IPS-18a (cell line): ENCODE measurements around the gene RNF19B.

ENCODE experiments used
- H3K27ac ChIP-seq: one replicate; pipeline ENCODE4 v1.5.1; 2013; ENCODE audit warnings: low read length
- H3K27me3 ChIP-seq: one replicate; pipeline ENCODE4 v1.6.1; 2013; ENCODE audit warnings: mild to moderate bottlenecking, low read length; ENCODE audit not compliant: control insufficient read depth, insufficient read depth
- H3K36me3 ChIP-seq: one replicate; pipeline ENCODE4 v1.6.1; 2013; ENCODE audit warnings: low read depth, low read length; ENCODE audit not compliant: control insufficient read depth
- H3K4me1 ChIP-seq: one replicate; pipeline ENCODE4 v1.6.1; 2013; ENCODE audit warnings: low read depth, low read length; ENCODE audit not compliant: control insufficient read depth
- H3K4me3 ChIP-seq: one replicate; pipeline ENCODE4 v1.5.1; 2013; ENCODE audit warnings: low read length
- H3K9ac ChIP-seq: one replicate; pipeline ENCODE4 v1.6.1; 2013; ENCODE audit warnings: mild to moderate bottlenecking, low read length, moderate library complexity
- H3K9me3 ChIP-seq: one replicate; pipeline ENCODE4 v1.6.1; 2013; ENCODE audit warnings: low read depth, low read length; ENCODE audit not compliant: control insufficient read depth

The RNF19B gene

GRCh38 chr1:32960819-32961355 lies 3.7 kb downstream of the RNF19B start:
- H3K4me1 ChIP-seq: peaks cover 15% of the 10 kb centered on the region

GRCh38 chr1:32960342-32960741 lies 4.3 kb downstream of the RNF19B start:
- Histone ChIP-seq H3K27me3 (peaks cover 11% of the 10 kb centered on the region), H3K27ac (no peak overlapping the region), H3K9me3 (no peaks in the 10 kb centered on the region), H3K4me1 (peaks cover 13% of the 10 kb centered on the region), H3K4me3 (no peak overlapping the region), H3K9ac (no peak overlapping the region), H3K36me3 (no peaks in the 10 kb centered on the region)

More at GRCh38 chr1:32960819-32961355, 3.7 kb downstream of the RNF19B start:
- Histone ChIP-seq H3K27me3 (peaks cover 11% of the 10 kb centered on the region), H3K36me3 (no peaks in the 10 kb centered on the region), H3K4me3 (no peak overlapping the region), H3K9me3 (no peaks in the 10 kb centered on the region), H3K9ac (no peak overlapping the region), H3K27ac (no peak overlapping the region)

- Histone ChIP-seq H3K27ac (no peak overlapping the region), H3K4me3 (no peak overlapping the region), H3K9me3 (no peaks in the 10 kb centered on the region), H3K36me3 (no peaks in the 10 kb centered on the region), H3K4me1 (peaks cover 8% of the 10 kb centered on the region), H3K9ac (no peak overlapping the region), H3K27me3 (peaks cover 11% of the 10 kb centered on the region)
Observed at GRCh38 chr1:32958827-32959226, 5.8 kb downstream of the RNF19B start.

- H3K9me3 ChIP-seq: no peaks in the 10 kb centered on the region
- H3K27me3 ChIP-seq: no peaks in the 10 kb centered on the region
- H3K27ac ChIP-seq: no peak overlapping the region
- no peak overlapping the region for H3K4me3 ChIP-seq
- H3K36me3 ChIP-seq: no peaks in the 10 kb centered on the region
- H3K4me1 ChIP-seq: no peaks in the 10 kb centered on the region
- H3K9ac ChIP-seq: no peak overlapping the region
Observed at GRCh38 chr1:32957017-32957416, 7.6 kb downstream of the RNF19B start.

- H3K27me3 ChIP-seq: no peaks in the 10 kb centered on the region
- H3K4me1 ChIP-seq: no peaks in the 10 kb centered on the region
- no peaks in the 10 kb centered on the region for H3K9me3 ChIP-seq
- H3K27ac ChIP-seq: no peak overlapping the region
- H3K4me3 ChIP-seq: no peak overlapping the region
- H3K36me3 ChIP-seq: no peaks in the 10 kb centered on the region
- H3K9ac ChIP-seq: no peak overlapping the region
Observed at GRCh38 chr1:32954168-32954567, 10.4 kb downstream of the RNF19B start.

GRCh38 chr1:32953495-32953894 lies 11.1 kb downstream of the RNF19B start:
- Histone ChIP-seq H3K27me3 (no peaks in the 10 kb centered on the region), H3K36me3 (no peaks in the 10 kb centered on the region), H3K27ac (no peak overlapping the region), H3K4me1 (no peaks in the 10 kb centered on the region), H3K9me3 (no peaks in the 10 kb centered on the region), H3K9ac (no peak overlapping the region), H3K4me3 (no peak overlapping the region)

GRCh38 chr1:32949519-32949918 lies 15.1 kb downstream of the RNF19B start:
- Histone ChIP-seq H3K9me3 (no peaks in the 10 kb centered on the region), H3K27me3 (no peaks in the 10 kb centered on the region), H3K9ac (no peak overlapping the region), H3K27ac (no peak overlapping the region), H3K36me3 (peaks cover 15% of the 10 kb centered on the region), H3K4me1 (no peaks in the 10 kb centered on the region), H3K4me3 (no peak overlapping the region)

- no peak overlapping the region for H3K27ac ChIP-seq
- no peak overlapping the region for H3K4me3 ChIP-seq
- no peaks in the 10 kb centered on the region for H3K27me3 ChIP-seq
- H3K4me1 ChIP-seq: no peaks in the 10 kb centered on the region
- H3K36me3 ChIP-seq: peaks cover 20% of the 10 kb centered on the region
- H3K9ac ChIP-seq: no peak overlapping the region
- H3K9me3 ChIP-seq: no peaks in the 10 kb centered on the region
Observed at GRCh38 chr1:32948905-32949304, 15.7 kb downstream of the RNF19B start.

GRCh38 chr1:32948390-32948722 lies 16.3 kb downstream of the RNF19B start:
- Histone ChIP-seq H3K9me3 (no peaks in the 10 kb centered on the region), H3K9ac (no peak overlapping the region), H3K36me3 (peaks cover 25% of the 10 kb centered on the region), H3K27ac (no peak overlapping the region), H3K27me3 (no peaks in the 10 kb centered on the region), H3K4me1 (no peaks in the 10 kb centered on the region), H3K4me3 (no peak overlapping the region)

- no peaks in the 10 kb centered on the region for H3K4me1 ChIP-seq
- H3K27ac ChIP-seq: no peak overlapping the region
- H3K9ac ChIP-seq: no peak overlapping the region
- peaks cover 25% of the 10 kb centered on the region for H3K36me3 ChIP-seq
- no peaks in the 10 kb centered on the region for H3K9me3 ChIP-seq
- H3K4me3 ChIP-seq: no peak overlapping the region
- H3K27me3 ChIP-seq: no peaks in the 10 kb centered on the region
Observed at GRCh38 chr1:32947669-32948389, 16.8 kb downstream of the RNF19B start.

- H3K9ac ChIP-seq: no peak overlapping the region
- H3K27ac ChIP-seq: no peak overlapping the region
- H3K4me3 ChIP-seq: no peak overlapping the region
- H3K4me1 ChIP-seq: no peaks in the 10 kb centered on the region
- no peaks in the 10 kb centered on the region for H3K9me3 ChIP-seq
- peaks cover 32% of the 10 kb centered on the region for H3K36me3 ChIP-seq
- H3K27me3 ChIP-seq: no peaks in the 10 kb centered on the region
Observed at GRCh38 chr1:32946413-32946812, 18.2 kb downstream of the RNF19B start.

GRCh38 chr1:32944180-32944579 lies 20.4 kb downstream of the RNF19B start:
- Histone ChIP-seq H3K4me1 (no peaks in the 10 kb centered on the region), H3K9ac (no peak overlapping the region), H3K27me3 (no peaks in the 10 kb centered on the region), H3K27ac (no peak overlapping the region), H3K4me3 (no peak overlapping the region), H3K9me3 (no peaks in the 10 kb centered on the region), H3K36me3 (peaks cover 37% of the 10 kb centered on the region)
